GDM1 (cell line): ENCODE results near the gene PAN3.
"Not testable (repeated sequence)": the region's sequence is repeated elsewhere in the genome, so short reads cannot be mapped to it uniquely, and the experiment has no call there.

Experiments
- DNase-seq: peaks from one replicate; lab custom pipeline; 2025; lab: John Stamatoyannopoulos, UW

PAN3 gene

GRCh38 chr13:28136916-28137315 lies 1.4 kb upstream of the PAN3 start:
- no peak for DNase-seq

- DNase-seq = peak; percentile 51
These were observed 749 bp upstream of the PAN3 start for GRCh38 chr13:28137596-28137995.

GRCh38 chr13:28138756-28139470 lies 568 bp downstream of the PAN3 start:
- peak; percentile 98 for DNase-seq

- DNase-seq = no peak
These were observed 2.2 kb downstream of the PAN3 start for GRCh38 chr13:28140433-28141125.

GRCh38 chr13:28141542-28141941 lies 3.2 kb downstream of the PAN3 start:
- DNase-seq = not testable (repeated sequence)

GRCh38 chr13:28145049-28145448 lies 6.7 kb downstream of the PAN3 start:
- DNase-seq = no peak

GRCh38 chr13:28147495-28147894 lies 9.2 kb downstream of the PAN3 start:
- DNase-seq = no peak

- no peak for DNase-seq
These were observed 20.7 kb downstream of the PAN3 start for GRCh38 chr13:28159057-28159456.

- no peak for DNase-seq
These were observed 23.0 kb downstream of the PAN3 start for GRCh38 chr13:28161370-28161769.

GRCh38 chr13:28163587-28163986 lies 25.2 kb downstream of the PAN3 start:
- DNase-seq = no peak

- no peak for DNase-seq
These were observed 27.9 kb downstream of the PAN3 start for GRCh38 chr13:28166257-28166656.

GRCh38 chr13:28171266-28171665 lies 32.9 kb downstream of the PAN3 start:
- DNase-seq = no peak

GRCh38 chr13:28172947-28173346 lies 34.6 kb downstream of the PAN3 start:
- DNase-seq = no peak

GRCh38 chr13:28173793-28174192 lies 35.4 kb downstream of the PAN3 start:
- DNase-seq = no peak

GRCh38 chr13:28177327-28177726 lies 39.0 kb downstream of the PAN3 start:
- DNase-seq = no peak

GRCh38 chr13:28177877-28178276 lies 39.5 kb downstream of the PAN3 start:
- DNase-seq = no peak

GRCh38 chr13:28179974-28180373 lies 41.6 kb downstream of the PAN3 start:
- no peak for DNase-seq

- no peak for DNase-seq
These were observed 43.1 kb downstream of the PAN3 start for GRCh38 chr13:28181413-28181812.

GRCh38 chr13:28185256-28185655 lies 46.9 kb downstream of the PAN3 start:
- no peak for DNase-seq

- no peak for DNase-seq
These were observed 60.7 kb downstream of the PAN3 start for GRCh38 chr13:28199089-28199488.

- no peak for DNase-seq
These were observed 65.7 kb downstream of the PAN3 start for GRCh38 chr13:28204043-28204442.

GRCh38 chr13:28204690-28205443 lies 66.5 kb downstream of the PAN3 start:
- DNase-seq = no peak

GRCh38 chr13:28218679-28219078 lies 80.3 kb downstream of the PAN3 start:
- DNase-seq = no peak
